NCI-H526 (cell line): ENCODE results near the gene PLD1.
"Not testable (repeated sequence)": the region's sequence is repeated elsewhere in the genome, so short reads cannot be mapped to it uniquely, and the experiment has no call there.

Experiments
- DNase-seq, 2 experiments: peaks; one replicate each; lab custom pipeline; 2025; lab: John Stamatoyannopoulos, UW

PLD1 gene

GRCh38 chr3:171700653-171701052 lies 109.6 kb downstream of the PLD1 start:
- no peak for DNase-seq

DNA sequence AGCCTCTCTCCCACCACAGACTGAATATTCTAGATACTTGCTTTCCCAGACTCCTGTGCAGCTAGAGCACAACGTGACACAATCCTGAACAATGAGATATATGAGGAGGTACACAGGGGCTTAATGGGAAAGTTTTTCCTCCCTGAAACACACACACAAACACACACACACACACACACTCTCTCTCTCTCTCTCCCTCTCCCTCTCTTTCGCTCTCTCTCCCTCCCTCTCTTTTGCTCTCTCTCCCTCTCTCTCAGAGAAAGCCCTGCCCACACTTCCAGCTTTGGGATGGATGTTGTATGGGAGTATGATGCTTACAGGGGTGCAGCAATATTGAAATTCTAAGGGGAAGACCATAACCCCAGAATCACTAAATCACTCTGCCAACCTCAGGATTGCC lies 110.1 kb downstream of the PLD1 start:
- no peak for DNase-seq

DNA sequence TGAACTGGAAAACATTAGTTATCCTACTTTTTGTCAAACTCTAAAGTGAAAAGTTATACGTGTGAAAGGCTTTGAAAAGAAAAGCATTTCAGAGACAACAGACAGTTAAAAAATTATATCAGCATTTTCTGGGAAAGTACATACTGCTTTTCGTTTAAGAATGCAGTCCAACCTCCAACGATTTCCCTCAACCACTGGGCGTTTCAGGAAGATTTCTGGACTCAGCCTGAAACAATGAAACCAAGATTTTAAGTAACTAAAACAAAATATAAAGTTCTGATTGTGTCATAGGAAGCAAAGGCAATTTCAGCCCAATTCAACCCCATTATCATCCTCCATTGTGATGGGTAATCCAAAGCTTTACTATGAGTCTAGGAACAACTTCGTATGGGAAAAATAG lies 110.7 kb downstream of the PLD1 start:
- DNase-seq, result no peak

GRCh38 chr3:171696805-171697204 lies 113.5 kb downstream of the PLD1 start:
- no peak for DNase-seq

DNA sequence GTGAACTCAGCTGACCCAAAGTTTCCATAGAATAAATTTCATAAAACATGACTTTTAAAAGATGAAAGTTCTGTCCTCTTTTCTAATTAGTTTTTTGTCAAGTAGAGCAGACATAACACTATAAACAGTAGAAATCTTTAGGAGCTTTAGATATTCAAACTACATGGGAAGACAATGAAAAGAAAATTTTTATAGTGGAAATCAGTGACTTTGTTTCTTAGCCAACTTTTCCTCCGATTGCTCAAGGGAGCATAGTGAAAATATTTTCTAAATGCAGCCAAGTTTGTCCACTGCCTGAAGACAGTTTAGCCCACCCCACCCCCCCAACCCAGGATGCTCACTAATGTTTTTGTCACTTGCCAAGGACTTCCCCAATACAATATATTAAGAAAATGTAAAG lies 114.9 kb downstream of the PLD1 start:
- no peak for DNase-seq

DNA sequence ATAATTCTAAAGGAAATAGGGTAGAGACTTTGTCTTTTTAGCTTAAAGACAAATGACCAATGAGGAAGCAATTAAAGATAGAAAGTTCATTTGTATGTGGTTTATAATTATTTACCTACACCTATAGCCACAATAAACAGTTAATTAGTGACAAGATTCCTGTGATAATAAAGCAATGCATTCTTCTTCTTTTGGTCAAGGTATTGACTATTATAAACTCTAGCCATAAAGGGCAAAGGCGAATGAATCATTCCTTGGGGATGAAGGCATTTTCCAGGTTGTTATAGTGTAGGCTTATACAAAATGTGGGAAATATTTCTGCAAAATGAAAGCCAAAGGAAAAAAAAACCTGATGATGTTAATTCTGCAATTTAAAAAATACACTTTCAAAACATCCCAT lies 115.4 kb downstream of the PLD1 start:
- no peak for DNase-seq

DNA sequence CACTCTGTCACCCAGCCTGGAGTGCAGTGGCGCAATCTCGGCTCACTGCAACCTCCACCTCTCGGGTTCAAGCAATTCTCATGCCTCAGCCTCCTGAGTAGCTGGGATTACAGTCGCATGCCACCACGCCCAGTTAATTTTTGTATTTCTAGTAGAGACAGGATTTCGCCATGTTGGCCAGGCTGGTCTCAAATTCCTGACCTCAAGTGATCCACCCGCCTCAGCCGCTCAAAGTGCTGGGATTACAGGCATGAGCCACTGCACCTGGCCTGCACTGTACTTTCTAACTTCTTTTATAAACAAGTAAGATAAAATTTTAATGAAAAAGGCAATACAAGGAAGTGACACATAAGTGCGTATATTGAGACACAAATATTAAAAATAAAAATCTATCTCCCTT lies 117.7 kb downstream of the PLD1 start:
- DNase-seq, result not testable (repeated sequence)

GRCh38 chr3:171691485-171691884 lies 118.8 kb downstream of the PLD1 start:
- DNase-seq, result no peak

DNA sequence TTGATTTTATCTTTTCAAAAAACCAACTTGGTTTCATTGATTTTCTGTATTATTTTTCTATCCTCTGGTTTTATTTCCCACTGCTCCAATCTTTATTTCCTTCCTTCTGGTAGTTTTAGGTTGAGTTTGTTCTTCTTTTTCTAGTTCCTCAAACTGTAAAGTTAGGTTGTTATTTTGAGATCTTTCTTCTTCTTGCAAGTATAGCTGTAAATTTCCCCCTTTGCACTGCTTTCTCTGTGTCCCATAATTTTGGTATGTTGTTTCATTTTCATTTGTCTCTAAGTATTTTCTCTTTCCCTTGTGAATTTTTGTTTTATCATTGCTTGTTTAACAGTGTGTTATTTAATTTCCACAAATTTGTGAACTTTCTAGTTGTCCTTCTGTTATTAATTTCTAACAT lies 120.0 kb downstream of the PLD1 start:
- DNase-seq, result no peak

DNA sequence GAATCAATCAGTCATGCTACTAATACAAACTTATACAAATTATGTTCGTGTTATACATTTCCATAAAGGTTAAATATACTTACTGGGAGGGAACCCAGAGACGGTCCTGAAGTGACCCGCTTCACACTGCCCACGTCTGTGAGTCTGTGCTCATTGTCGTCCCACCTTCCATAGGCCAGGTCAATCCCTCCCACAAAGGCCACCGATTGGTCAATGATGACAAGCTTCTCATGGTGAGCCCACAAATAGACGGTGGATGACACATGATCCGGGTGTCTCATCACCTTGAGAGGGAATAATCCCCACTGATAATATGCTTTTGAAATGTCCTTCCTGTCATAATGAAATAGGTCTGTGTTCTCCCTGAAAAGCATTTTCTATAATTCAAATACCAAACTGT lies 121.7 kb downstream of the PLD1 start:
- DNase-seq, result no peak

GRCh38 chr3:171688002-171688401 lies 122.3 kb downstream of the PLD1 start:
- no peak for DNase-seq

GRCh38 chr3:171687581-171687980 lies 122.7 kb downstream of the PLD1 start:
- no peak for DNase-seq

GRCh38 chr3:171687064-171687463 lies 123.2 kb downstream of the PLD1 start:
- DNase-seq, result no peak

DNA sequence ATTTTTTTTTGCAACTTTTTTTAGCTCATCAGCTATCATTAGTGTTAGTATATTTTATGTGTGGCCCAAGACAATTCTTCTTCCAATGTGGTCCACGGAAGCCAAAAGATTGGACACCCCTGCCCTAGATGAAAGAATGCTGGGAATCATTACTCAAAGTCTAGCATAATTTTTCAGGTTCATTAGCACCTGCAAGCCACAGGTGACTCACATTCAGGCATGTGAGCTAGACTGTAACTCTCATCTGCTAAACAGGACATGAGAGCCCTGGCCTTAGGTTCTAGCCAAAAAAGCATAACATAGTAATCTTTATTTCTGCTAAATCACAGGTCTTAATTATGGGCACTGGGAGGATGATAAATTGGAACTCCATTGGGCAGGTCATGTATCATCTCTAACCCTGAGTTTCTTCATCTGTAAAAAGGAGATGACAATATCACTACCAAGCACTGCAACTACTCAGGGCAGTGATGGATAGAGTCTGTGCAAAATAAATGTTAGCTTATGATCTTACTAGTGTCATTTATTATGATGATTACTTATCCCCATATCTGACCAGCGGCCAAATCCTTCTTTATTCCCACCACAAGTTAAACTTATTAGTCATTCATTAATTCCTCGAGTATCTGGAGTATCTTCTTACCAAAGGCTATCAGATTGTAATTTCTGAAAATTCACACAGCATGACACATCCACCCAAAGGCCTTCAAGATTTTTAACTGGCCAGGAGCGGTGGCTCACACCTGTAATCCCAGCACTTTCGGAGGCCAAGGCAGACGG lies 125.0 kb downstream of the PLD1 start:
- no peak for DNase-seq

- DNase-seq, result no peak
These were observed 126.1 kb downstream of the PLD1 start for GRCh38 chr3:171684221-171684620.

- DNase-seq, result no peak
These were observed 127.5 kb downstream of the PLD1 start for GRCh38 chr3:171682743-171683142.

DNA sequence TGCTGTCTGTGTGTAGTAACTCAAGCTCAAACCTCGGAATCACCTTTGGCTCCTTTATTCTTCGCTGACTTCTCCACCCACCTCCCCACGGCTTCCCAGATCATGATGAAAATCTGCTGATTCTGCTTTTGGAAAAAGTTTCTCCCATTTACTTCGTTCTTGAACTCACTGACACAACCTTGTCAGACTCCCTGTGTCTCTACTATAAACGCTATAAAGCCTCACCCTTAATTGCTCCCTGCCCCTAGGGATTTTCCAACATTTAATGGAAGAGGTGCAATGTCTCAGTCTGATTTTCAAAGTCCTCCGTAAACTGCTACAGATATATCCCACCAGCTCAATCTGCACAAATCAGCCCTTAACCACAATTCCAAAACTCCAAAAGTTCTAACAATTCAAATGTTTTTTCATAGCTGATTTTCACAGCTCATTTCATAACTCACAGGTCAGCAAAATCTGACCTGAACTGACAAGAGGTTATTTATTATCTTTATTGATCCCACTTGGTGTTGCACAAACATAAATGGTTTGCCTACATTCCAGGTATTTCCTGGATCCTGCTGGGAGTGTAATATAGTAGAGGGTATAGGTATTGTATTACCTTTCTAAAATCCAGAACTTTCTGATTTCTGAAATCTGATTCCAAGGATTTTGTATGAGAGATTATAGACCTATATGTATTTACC lies 129.4 kb downstream of the PLD1 start:
- no peak for DNase-seq

GRCh38 chr3:171678971-171679492 lies 131.3 kb downstream of the PLD1 start:
- no peak for DNase-seq

DNA sequence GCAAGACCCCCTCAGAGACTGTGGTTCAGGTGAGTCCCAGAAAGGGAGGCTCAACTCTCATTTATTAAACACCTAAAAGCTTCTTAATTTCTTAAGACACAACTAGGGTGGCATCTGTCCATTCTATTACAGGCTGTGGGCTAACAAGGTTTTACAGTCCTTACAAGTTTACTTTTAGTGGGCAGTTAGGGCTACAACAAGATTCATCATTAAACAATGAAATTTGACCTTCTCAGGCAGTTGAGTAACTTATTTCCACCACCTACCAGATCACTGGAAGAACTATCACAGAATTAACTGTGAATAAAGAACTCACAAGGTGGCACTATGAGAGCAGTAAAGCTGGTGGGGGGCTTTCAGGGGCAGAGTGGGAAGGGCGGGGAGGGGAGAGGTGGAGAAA lies 132.6 kb downstream of the PLD1 start:
- no peak for DNase-seq

DNA sequence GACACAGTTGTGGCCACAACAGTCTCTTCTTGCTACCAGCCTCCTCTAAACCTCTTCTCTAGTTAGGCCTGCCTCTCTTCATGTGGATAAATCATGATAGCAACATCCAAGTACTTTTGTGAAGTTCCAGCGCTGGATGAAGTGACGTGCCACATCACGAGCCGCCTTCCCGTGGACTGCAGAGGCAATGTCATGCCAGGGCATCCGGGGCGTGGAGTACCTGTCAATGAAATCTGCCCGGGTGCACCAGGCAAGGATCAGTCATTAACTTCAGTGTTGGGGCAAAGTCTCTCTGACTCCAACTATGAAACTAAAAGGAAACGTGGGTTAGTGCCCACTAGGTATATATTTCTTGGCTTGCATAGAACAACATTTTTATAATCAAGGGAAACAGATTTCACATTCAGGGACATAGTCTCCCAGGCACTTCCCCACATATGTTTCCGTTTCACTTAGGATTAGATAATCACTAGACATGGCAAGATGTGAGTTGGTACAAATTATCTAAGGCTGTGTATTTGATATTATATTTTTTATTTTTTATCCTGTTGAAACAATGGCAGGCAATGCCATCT lies 133.6 kb downstream of the PLD1 start:
- DNase-seq, result no peak

- DNase-seq, result no peak
These were observed 136.3 kb downstream of the PLD1 start for GRCh38 chr3:171673951-171674350.

GRCh38 chr3:171672538-171672937 lies 137.7 kb downstream of the PLD1 start:
- DNase-seq, result no peak

- no peak for DNase-seq
These were observed 138.2 kb downstream of the PLD1 start for GRCh38 chr3:171672124-171672523.
